ENCODE measurements around the gene MYO3B. TPM values are rescaled to one million over a fixed set of nuclear protein-coding genes. Genes with fewer than 3 reads are reported as not detected.

MYO3B gene
- total RNA-seq, 2 experiments from 2014 or later = not detected

GRCh38 chr2:170639635-170640034 lies 461.7 kb downstream of the MYO3B start:
- H4K20me1 ChIP-seq (ENCODE audit: insufficient read depth, low read length) = no peaks in the 10 kb centered on the region
- no peaks in the 10 kb centered on the region for H3K9me2 ChIP-seq (ENCODE audit: insufficient read depth, low read length)
- no peaks in the 10 kb centered on the region for H3K4me1 ChIP-seq (ENCODE audit: insufficient read depth, low read length, poor library complexity, severe bottlenecking)
- intact Hi-C loops (cut with micrococcal nuclease; ENCODE audit: unreplicated experiment) = no loop called here
- H3K4me3 ChIP-seq (ENCODE audit: low read depth, low read length, poor library complexity, severe bottlenecking) = no peak overlapping the region
- ChIA-PET CTCF (ENCODE audit: unreplicated experiment) (no interaction called here), POLR2A (interaction anchor here (0.5 kb wide), 1 partner anchor 32 kb away, joined by 3 read pairs; no protein-coding TSS in a partner anchor)
- H3K27ac ChIP-seq (ENCODE audit: low read depth, low read length, poor library complexity, severe bottlenecking) = no peak overlapping the region
- H3K36me3 ChIP-seq (ENCODE audit: insufficient read depth, low read length) = no peaks in the 10 kb centered on the region
- DNase-seq (ENCODE audit: low spot score) = no peak
- H2AFZ ChIP-seq (ENCODE audit: low read length) = no peak overlapping the region
- no TSS peak for BruUV-seq (replicated peaks)
- H3K4me2 ChIP-seq (ENCODE audit: low read length) = no peak overlapping the region
- TF ChIP-seq CTCF (conservative IDR thresholded peaks at IDR 0.05; ENCODE audit: low read length) = no peak
- no peak for TF ChIP-seq EZH2phosphoT487 (IDR thresholded peaks at IDR 0.05; ENCODE audit: borderline replicate concordance, low read depth, low read length)
- H3K79me2 ChIP-seq (ENCODE audit: insufficient read depth, low read depth, low read length) = no peaks in the 10 kb centered on the region
- no peaks in the 10 kb centered on the region for H3K9me3 ChIP-seq (ENCODE audit: low read length)

- no peak overlapping the region for H3K27ac ChIP-seq (ENCODE audit: low read depth, low read length, poor library complexity, severe bottlenecking)
- no peaks in the 10 kb centered on the region for H3K79me2 ChIP-seq (ENCODE audit: insufficient read depth, low read depth, low read length)
- BruUV-seq (replicated peaks) = no TSS peak
- ChIA-PET POLR2A (interaction anchor here (0.7 to 1.0 kb wide), 3 partner anchors 19 to 1469 kb away, joined by 3 to 9 read pairs (median 4); no protein-coding TSS in a partner anchor), CTCF (ENCODE audit: unreplicated experiment) (no interaction called here)
- no peak overlapping the region for H3K4me3 ChIP-seq (ENCODE audit: low read depth, low read length, poor library complexity, severe bottlenecking)
- DNase-seq (ENCODE audit: low spot score) = no peak
- no peak overlapping the region for H3K4me2 ChIP-seq (ENCODE audit: low read length)
- H4K20me1 ChIP-seq (ENCODE audit: insufficient read depth, low read length) = no peaks in the 10 kb centered on the region
- no peaks in the 10 kb centered on the region for H3K36me3 ChIP-seq (ENCODE audit: insufficient read depth, low read length)
- H3K9me2 ChIP-seq (ENCODE audit: insufficient read depth, low read length) = no peaks in the 10 kb centered on the region
- H3K4me1 ChIP-seq (ENCODE audit: insufficient read depth, low read length, poor library complexity, severe bottlenecking) = no peaks in the 10 kb centered on the region
- H2AFZ ChIP-seq (ENCODE audit: low read length) = no peak overlapping the region
- H3K9me3 ChIP-seq (ENCODE audit: low read length) = no peaks in the 10 kb centered on the region
- TF ChIP-seq CTCF (conservative IDR thresholded peaks at IDR 0.05; ENCODE audit: low read length) (no peak), EZH2phosphoT487 (IDR thresholded peaks at IDR 0.05; ENCODE audit: borderline replicate concordance, low read depth, low read length) (no peak)
- intact Hi-C loops (cut with micrococcal nuclease; ENCODE audit: unreplicated experiment) = no loop called here
Measured at GRCh38 chr2:170641961-170642360, 464.0 kb downstream of the MYO3B start.

- ChIA-PET CTCF (ENCODE audit: unreplicated experiment) (no interaction called here), POLR2A (no interaction called here)
- Histone ChIP-seq H3K9me2 (ENCODE audit: insufficient read depth, low read length) (no peaks in the 10 kb centered on the region), H3K27ac (ENCODE audit: low read depth, low read length, poor library complexity, severe bottlenecking) (no peak overlapping the region), H4K20me1 (ENCODE audit: insufficient read depth, low read length) (no peaks in the 10 kb centered on the region), H3K4me3 (ENCODE audit: low read depth, low read length, poor library complexity, severe bottlenecking) (no peak overlapping the region), H3K79me2 (ENCODE audit: insufficient read depth, low read depth, low read length) (no peaks in the 10 kb centered on the region), H2AFZ (ENCODE audit: low read length) (no peak overlapping the region), H3K9me3 (ENCODE audit: low read length) (no peaks in the 10 kb centered on the region), H3K4me2 (ENCODE audit: low read length) (no peak overlapping the region), H3K4me1 (ENCODE audit: insufficient read depth, low read length, poor library complexity, severe bottlenecking) (no peaks in the 10 kb centered on the region), H3K36me3 (ENCODE audit: insufficient read depth, low read length) (no peaks in the 10 kb centered on the region)
- TF ChIP-seq EZH2phosphoT487 (IDR thresholded peaks at IDR 0.05; ENCODE audit: borderline replicate concordance, low read depth, low read length) (no peak), CTCF (conservative IDR thresholded peaks at IDR 0.05; ENCODE audit: low read length) (no peak)
- no TSS peak for BruUV-seq (replicated peaks)
- intact Hi-C loops (cut with micrococcal nuclease; ENCODE audit: unreplicated experiment) = no loop called here
- no peak for DNase-seq (ENCODE audit: low spot score)
Measured at GRCh38 chr2:170643346-170643745, 465.4 kb downstream of the MYO3B start.
